Ovary (tissue), 3 donors: ENCODE results near the gene ACO2.

Experiments
- CTCF ChIP-seq, 3 donors: fragments of 450-650 bp in 2 of 3; fragments of 200-600 bp in 1 of 3; IDR thresholded peaks; one replicate each; pipeline versions ENCODE4 v1.5.1 to v1.8.0; 2016 to 2022; ENCODE audit warnings: antibody characterized with exemption in 3 of 3, mild to moderate bottlenecking in 1 of 3
- POLR2A ChIP-seq: fragments of 450-650 bp; IDR thresholded peaks from one replicate; pipeline ENCODE4 v1.6.1; 2017; ENCODE audit warnings: antibody characterized with exemption, mild to moderate bottlenecking, moderate library complexity
- donor health status: DM: no; HTN: no; CAD: no.

GRCh38 chr22:41523464-41524221 is 54.7 kb downstream of the ACO2 start:
- no peak for TF ChIP-seq CTCF (IDR thresholded peaks at IDR 0.05)
- no peak for TF ChIP-seq POLR2A
